ENCODE results near the gene IBTK.

- no peak for TF ChIP-seq CTCF (IDR thresholded peaks at IDR 0.05)
- TF ChIP-seq POLR2A (IDR thresholded peaks at IDR 0.05; ENCODE audit: low read depth): no peak
Measured at GRCh38 chr6:82195619-82196018, 51.9 kb downstream of the IBTK start.

Measured in esophagus muscularis mucosa (tissue), 3 donors.